Measurements from ENCODE around the gene ACTN4.
A peak's percentile ranks its signal among the peaks of the same experiment; 100 is the strongest.

The ACTN4 gene

DNA sequence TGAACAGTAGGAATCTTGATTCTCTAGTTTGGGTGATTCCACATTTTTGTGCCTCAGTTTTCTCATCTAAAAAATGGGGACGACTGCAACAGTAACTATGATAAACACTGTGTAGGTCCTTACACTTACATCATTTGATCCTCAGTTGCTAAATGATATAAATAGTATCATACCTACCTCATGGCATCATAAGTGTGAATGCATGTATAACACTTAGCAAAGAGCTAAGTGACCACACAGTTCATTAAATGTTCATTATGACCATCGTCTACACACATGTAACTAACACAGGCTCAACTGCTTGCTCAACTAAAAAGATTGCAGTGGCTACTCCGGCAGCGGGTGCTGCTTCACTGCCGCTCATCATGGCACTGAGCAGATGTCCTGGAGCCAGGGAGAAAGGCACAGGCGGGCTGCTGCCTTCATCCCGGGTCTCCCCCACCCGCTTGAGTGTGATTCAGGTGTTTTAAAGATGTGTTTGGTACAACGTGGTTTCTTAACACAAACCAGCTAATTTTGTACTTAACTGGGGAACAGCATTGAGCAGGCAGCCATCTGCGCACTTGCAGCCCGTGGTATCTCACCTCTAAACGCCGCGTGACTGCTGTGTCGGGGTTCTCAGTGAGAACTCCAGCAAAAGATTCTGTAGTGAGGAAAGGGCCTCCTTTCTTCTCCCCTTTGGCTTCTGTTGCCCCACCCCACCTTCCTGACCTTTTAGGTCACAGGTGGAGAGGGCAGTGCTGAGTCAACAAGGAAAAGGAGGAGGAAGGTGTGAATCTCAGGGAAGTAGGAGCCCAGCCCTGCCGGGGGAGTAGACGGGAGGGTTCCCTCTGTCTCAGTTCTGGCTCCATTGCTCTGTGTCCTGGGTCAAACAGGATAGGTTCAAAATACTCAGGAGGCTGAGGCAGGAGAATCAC is 11.7 kb upstream of the ACTN4 start:
- DNase-seq (ENCODE audit: low read depth, low spot score): no peak

DNA sequence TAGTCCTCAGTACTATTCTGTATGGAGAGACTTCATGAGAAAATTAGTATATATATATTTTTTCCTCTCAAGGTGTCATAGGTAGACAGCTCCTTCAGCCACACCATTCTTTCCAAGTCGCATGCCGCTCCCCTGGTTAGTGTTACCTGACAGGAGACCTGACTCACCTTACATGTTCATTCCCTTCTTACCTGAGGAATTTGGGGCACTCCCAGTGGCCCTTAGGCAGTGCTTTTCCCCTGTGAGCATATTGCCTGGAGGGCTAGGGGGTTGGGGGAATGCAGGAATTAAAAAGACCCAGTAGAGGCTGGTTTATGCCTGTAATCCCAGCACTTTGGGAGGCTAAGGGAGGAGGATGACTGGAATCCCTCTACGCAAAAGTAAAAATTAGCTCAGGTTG is 9.0 kb upstream of the ACTN4 start:
- no peak for DNase-seq (ENCODE audit: low read depth, low spot score)

DNA sequence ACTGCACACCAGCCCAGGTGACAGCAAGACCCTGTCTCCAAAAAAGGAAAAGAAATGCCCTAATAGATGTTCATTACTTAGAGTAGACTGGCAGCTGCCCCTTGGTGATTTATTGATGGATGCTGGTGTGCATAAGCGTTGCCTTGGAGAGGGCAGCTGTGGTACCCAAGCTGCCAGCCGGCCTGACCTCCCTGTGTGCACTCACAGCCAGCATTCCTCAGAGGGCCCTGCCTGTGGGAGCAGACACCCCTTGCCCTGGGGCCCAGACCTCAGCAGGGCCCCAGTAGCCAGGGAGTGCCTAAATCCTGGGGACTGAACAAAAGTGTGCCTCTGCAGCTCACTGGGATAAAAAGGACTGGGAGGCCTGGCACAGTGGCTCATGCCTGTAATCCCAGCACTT is 7.8 kb upstream of the ACTN4 start:
- DNase-seq (ENCODE audit: low read depth, low spot score): no peak

DNA sequence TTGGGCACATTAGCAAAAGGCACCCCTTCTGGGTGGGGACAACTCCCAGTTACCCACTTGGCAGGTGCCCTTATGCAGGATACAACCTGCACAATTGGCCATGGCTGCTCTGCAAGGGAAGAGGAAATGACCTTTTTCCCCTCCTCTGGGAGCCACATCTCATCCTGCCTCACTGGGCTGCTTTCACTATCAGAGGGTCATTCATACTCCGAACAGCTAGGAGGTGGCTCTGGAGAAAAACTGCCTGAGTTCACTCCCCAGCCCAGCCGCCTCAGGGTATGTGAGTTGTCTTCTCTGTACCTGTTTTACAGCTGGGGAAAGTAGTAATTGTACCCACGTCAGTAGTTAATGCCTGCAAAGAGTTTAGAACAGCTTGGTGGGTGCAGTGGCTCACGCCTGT is 7.1 kb upstream of the ACTN4 start:
- no peak for DNase-seq (ENCODE audit: low read depth, low spot score)

DNA sequence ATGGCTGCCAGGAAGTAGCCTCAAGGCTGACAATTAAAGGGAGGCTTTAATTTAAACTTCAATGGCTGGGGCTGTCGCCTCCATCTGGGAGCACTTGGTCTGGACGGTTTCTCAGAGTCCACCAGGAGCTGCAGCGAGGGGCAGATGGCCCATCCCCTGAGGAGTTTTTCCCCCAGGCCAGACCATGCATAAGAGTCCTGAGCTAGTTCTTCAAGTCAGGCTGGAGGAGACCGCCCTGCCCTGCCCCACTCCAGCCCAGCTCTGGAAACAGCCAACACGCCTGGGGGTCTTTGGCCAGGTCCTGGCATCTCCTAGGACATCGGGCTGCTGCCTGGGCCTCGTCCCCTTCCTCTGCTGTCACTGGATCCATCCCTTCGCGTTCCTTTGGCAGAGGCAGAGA is 5.3 kb upstream of the ACTN4 start:
- no peak for DNase-seq (ENCODE audit: low read depth, low spot score)

DNA sequence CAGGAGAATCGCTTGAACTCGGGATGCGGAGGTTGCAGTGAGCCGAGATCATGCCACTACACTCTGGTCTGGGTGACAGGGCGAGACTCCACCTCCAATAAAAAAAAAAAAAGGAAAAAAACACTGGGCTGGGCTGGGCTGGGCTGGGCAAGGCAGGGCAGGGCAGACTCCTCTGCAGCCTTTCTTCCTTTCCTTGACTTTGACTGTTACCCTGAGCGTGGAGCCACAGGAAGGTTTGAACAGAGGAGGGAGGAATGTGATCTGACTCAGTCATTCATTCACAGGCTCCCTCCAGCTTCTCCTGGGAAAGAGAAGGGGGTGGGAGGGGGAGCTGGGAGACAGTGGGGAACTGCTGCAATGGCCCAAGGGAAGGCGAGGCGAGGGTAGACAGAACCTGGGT is 2.7 kb upstream of the ACTN4 start:
- no peak for DNase-seq (ENCODE audit: low read depth, low spot score)

DNA sequence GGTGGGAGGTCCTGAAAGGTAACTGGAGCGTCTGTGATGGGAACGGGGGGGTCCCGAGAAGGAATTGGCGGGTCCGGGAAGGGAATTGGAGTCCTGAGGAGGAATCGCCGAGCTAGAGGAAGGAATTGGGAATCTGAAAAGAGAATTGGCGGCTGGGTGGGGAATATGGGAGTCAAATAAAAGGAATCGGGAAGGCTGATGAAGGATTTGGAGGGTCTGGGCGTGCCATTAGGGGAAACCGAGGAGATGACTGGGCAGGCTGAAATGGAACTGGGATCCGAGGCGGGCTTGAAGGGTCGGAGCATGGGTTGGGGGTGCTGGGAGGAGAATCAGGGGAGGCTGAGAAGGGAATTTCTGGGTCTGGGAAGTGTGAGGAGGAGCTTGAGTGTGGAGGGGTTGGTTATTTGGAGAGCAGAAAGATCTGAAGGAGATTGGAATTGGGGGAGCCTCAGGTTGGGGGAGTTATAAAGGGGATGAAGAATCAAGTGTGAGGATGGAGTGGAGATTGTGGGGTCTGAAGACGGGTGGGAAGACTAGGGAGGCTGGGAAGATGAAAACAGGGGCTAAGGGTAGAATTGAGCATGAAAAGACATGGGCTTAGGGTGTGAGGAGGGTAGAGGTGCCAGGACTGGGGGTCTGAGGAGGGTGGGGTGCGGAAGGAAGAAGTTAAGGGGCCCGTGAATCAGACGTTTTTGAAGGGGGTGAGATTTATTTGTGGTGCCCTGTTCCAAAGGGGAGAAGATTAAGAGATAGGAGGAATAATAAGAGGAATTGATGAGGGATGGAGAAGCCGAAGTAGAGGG is 718 bp downstream of the ACTN4 start:
- DNase-seq (ENCODE audit: low read depth, low spot score): no peak

DNA sequence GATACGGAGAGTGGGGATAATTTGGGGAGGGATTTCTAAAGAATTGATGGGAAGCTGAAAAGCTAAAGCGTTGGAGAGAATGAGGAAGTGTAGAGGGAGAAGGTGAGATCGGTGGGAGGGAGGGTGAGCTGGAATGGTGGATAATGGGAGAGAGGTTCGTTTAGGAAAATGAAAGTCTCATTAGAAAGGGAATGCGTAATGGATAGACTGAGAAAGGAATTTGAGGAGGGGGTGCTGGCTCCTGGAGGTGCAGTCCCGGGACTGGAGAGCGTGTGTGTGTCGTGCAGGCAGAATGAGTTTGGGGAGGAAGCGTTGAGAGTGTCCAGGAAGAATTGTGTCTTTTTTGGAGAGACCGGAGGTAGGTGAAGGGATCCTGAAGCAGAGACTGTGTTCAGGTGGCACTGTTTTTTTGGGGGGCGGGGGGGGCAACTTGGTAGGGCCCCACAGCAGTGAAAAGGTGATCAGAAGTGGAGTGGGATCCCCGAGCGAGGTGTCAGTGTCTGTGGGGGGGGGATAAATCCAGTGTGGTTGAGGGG is 1.4 kb downstream of the ACTN4 start:
- no peak for DNase-seq (ENCODE audit: low read depth, low spot score)

DNA sequence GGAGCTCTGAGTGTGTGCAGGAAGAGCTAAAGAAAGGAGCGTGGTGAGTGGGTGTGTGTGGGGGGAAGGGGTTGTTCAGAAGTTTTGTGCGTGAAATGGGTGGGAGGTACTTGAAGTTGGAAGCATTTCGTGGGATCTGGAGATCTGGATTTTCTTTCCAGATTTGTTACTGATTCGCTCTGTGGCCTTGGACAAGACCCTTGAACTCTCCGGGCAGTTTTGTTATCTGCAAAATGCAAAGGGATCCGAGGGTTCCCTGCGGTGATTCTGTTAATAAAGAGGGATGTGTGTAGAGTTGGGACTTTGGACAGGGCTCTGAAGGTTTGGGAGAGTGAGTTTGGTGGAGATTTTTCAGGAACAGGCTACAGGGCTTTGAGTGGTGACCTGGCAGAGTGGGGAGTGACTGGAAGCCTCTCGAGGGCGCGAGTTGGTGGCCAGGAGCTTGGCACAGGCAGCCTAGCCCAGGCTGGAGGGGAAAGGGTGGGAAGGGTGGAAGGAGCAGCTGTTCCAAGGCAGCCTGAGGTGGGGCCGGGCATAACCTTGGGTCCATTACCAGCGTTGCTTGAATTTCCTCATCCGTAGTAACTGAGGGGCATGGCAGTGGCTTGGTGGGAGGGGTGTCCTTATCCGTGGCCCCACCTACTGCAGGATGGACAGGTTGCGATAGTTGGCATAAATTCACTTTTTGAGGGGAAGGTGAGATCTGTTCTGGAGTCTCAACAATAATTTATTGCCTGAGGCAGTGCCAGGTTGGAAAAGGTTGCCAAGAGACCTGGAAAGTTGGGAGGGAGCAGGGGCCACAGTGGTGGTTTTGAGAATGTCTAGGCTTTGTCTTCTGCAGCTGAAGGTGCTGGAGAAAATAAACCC is 2.1 kb downstream of the ACTN4 start:
- DNase-seq (ENCODE audit: low read depth, low spot score): no peak

DNA sequence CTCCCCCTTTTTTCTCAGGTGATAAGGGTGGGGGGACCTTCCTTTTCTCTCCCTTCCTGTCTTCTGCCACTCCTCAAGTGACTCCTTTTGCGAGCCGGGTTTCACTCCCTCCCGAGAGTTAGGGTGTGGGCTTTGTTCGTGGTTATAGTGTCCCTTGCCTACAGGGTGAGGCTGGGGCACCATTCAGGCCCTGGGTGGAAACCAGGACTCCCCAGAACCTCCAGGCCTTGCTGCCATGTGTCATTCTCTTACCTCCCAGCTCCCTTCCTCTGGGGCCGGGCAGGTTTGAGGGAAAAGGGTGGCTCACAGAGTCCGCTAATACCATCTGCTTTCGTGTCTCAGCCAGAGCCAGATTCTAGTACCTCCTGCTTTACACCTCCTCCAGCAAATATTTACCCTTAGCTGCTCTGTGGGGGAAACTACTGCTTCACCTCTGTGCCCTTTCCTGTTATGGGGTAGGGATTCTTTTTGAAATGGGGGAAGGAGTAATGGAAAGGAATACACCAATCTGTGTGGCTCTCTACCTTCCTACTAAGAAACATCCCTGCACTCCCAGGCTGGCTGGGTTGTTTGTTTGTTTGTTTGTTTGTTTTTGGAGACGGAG is 2.8 kb downstream of the ACTN4 start:
- no peak for DNase-seq (ENCODE audit: low read depth, low spot score)

DNA sequence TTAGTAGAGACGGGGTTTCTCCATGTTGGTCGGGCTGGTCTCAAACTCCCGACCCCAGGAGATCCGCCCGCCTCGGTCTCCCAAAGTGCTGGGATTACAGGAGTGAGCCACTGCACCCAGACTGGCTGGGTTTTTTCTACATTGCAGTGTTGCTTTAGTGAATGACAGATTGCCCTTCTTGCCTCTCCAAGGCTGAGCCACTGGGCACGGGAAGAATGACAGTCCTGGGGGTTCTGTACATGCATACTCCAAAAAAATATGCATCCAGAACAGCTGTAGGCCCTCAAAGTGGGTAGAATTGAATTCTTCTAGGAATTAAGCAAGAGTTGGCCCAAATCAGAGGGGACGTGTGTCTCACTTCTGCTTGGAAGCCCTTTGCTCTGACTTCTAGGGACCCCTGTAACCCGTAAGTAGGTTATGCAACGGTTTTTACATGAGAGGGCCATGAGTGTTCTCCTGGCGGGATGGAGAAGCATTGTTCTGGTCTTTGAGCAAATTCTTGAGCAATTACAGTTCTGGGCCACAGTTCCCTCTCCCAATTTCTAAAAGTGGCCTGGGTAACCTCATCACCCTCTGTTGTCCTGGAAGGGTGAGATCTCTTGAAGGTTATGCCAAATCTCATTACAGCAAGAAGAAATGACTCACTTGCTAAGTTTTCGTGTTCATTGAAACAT is 3.6 kb downstream of the ACTN4 start:
- DNase-seq (ENCODE audit: low read depth, low spot score): no peak

DNA sequence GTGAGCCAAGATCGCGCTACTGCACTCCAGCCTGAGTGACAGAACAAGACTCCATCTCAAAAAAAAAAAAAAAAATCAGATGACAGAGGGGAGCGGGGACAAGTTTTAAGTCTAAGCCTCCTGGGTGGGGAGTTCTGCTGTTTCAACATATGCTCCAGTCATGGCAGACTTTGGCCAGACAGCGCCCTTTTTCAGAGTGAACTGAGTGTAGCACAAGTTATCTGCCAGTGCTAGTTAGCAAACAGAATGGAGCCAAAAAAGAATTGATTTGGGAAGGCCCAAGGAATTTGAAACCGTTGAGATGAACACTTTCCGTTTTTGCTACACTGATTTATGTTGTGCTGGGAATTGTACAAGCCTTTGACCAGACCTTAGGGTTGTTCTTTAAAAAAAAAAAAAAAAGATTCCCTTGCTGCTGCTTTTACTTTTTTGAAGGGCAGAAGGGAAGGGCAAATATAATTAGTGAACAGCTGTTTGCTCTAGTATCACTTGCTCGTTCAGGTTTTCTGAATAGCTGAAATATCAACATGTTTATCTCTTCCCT is 5.7 kb downstream of the ACTN4 start:
- no peak for DNase-seq (ENCODE audit: low read depth, low spot score)

DNA sequence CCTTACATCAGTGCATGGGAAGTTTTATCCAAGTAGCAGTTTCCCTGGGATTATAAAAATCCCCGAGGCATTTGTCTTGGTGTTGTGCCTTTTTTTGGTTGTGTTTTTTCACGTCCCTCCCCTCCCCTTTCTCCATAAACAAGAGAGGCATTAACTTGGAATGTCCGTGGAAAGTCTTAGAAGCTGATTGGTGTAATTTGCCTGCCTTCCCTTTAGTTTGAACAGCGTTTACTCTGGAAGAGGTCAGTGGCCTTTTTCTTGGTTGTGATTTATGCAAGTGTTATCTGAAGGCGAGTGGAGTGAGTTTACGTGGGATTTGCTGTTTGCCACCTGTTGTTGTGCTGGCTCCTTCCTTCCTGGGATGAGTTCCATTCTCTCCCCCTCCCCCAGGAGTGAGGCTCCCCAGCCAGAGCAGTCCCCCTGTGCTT is 7.2 kb downstream of the ACTN4 start:
- no peak for DNase-seq (ENCODE audit: low read depth, low spot score)

DNA sequence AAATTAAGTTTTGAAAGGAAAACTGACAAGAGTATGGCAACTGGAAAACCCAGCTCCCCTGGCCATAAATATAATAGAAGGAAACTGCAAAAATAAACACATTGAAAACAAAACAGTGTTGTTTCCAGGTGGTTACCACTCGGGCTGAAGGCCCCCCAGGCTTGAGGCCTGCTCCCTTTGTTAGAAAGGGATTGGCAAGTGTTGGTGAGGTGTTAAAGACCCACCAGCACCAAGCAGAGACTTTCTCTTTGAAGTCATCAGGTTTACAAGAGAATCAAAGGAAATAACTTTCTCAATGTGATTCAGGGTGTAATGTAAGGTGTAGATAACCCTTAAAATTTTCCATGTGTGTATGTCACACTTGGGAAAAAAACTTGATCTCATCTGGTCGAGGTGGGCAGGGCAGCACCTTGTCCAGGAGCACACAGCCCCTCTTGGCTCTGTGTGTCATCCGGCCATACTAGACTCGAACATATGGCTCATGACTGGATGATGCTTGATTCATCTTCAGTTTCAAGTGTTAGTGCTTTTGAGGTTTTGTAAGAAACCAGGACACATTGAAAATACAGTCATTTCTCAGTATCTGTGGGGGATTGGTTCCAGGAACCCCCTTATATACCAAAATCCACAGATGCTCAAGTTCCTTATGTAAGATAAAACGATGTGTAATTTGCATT is 7.8 kb downstream of the ACTN4 start:
- peak; percentile 11 for DNase-seq (ENCODE audit: low read depth, low spot score)

DNA sequence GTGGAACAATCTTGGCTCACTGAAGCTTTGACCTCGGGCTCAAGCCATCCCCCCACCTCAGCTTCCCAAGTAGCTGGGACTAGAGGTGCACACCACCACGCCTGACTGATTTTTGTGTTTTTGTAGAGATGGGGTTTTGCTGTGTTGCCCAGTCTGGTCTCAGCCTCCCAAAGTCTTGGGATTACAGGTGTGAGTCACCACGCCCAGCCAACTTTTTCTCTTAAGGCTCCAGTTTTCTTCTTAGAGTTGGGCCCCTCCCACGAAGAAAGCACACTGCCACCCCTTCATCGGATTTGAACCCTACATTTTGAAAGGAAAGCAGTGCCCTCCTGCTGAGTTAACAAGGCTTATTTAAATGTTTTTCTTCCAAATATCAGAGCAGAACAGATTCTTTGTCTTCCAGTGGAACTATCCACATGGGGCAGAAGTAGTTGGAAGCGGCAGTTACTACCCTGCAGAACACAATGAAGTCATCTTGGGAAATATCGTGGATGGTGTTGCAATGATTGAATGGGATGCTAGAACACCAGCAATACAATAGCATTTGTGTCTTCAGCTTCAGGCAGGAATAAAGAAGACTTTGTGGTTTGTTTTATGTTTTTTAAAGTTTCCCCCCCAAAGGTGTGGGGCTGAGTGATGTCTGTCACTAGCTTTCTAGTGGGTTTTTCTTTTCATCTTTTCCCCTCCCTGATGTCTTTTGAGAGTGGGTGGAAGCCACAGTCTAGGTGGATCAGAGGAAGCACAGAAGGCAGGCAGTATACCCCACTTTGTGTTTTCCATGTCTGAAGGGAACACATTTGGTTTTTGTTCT is 8.9 kb downstream of the ACTN4 start:
- DNase-seq (ENCODE audit: low read depth, low spot score): no peak

DNA sequence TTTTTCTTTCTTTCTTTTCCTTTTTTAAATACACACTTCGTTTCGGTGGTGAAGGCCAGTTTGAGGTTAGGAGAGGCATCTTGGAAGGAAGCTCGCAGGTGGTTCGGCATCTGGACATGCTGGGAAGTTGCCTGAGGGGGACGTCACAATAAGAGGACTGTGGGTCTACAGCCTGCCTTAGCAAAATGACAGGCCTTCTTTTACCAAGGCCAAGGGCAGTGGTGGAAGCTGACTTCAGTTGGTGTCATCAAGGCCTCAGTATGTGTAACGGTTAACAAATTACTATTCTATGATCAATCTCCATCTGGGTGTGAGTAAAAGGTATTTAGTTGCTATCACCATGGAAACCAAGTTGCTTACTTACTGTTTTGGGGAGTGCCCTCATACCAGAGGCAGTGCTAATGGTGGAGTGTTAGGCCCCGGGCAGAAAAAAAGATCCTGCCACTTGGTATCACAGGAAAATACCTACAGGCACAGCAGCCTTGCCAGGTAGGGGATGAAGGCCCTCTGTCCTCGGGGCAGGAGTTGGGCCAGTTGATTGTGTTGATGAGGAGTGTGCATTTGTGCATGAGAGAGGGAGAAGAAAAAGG is 10.3 kb downstream of the ACTN4 start:
- DNase-seq (ENCODE audit: low read depth, low spot score): peak; percentile 13

DNA sequence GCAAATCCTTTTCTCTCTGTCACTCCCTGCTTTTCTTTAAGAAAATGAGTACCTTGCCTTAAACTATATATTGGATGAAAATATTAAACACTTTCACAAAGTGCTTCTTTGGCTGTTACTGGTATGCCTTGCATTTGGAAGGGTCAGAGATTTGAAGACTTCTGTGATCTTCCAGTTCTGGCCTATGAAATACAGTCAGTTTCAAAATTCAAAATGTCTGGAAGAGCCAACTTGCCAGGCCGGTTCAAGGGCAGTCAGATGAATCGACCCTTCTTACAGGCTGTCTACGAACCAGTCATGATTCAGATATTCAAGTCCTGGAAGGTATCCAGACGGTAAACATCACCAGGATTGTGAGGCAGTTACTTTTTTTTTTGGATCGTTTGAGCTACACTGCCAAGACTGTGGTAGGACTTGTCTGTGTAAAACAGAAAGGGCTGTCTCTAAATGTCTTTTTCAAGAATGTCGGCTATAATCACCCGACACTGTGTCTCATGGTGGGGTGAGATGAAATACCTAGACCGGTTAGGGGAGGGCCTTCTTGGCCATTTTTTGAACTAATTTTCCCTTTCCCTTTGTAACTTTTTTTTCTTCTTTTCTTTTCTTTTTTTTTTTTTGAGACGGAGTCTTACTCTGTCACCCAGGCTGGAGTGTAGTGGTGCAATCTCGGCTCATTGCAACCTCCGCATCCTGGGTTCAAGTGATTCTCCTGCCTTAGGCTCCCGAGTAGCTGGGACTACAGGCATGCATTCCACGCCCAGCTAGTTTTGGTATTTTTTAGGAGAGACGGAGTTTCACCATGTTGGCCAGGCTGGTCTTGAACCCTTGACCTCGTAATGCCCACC is 11.2 kb downstream of the ACTN4 start:
- DNase-seq (ENCODE audit: low read depth, low spot score): no peak

DNA sequence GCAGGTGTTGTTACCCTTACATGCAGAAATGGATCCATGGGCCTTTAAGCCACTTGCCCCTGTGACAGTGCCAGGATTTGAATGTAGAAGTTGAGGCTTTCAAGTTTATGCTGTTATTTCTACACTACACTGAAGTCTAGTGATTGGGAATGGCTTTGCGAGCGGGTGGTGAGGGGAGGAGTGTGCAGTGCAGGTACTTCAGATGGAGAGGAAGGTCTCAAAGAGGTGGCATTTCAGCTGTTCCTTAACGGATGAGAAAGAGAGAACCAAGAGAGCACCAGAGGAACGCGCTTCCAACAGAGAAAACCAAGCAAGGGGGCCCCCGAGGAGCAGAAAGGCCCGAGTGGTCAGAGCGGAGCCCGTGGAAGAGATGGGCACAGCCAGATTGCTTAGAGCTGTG is 13.3 kb downstream of the ACTN4 start:
- no peak for DNase-seq (ENCODE audit: low read depth, low spot score)
